PC-3 (cell line): ENCODE data around the gene TPRG1.

Experiments used
- EZH2 ChIP-seq: fragments of 300-600 bp; sonication (generic); IDR thresholded peaks from one replicate; pipeline ENCODE4 v1.6.1; 2017; ENCODE audit warnings: antibody characterized with exemption, mild to moderate bottlenecking, low read length; ENCODE audit not compliant: unreplicated experiment
- TF ChIP-seq, protein P1 (sequence below): fragments of 300-600 bp; sonication (generic); conservative IDR thresholded peaks from 2 replicates; pipeline ENCODE4 v1.5.1; 2017; ENCODE audit warnings: antibody characterized with exemption, low read depth, mild to moderate bottlenecking, low read length

DNA sequence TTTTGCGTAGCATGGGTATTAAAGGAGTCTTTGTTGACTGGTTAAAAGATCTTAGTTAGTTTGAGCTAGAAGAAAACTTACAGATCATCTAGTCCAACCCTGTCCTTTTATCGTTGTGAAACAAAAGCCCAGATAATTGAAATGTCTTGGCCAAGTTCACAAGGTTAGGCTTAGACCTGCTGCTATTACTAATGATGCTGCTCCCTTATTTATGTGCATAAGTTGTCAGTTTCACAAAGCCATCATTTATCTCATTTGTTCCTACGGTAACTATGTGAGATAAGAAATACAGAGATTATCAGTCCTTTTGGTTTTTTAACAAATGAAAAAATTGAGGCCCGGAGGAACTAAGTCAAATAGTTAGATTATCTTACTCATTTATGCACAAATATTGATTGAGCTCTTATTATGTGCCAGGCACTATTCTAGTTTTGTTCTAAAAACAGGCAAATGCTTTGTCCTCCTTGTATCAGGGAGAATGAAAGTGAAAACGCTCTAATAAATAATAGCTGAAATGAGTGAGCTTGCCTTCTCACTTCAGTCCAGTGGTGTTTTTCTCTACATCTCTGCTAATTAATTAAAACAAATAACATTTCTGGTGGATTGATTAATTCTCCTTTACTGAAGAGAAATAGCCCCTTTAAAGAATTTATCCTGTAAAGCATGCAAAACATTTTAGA lies 49.1 kb upstream of the TPRG1 start:
- TF ChIP-seq, protein P1, sequence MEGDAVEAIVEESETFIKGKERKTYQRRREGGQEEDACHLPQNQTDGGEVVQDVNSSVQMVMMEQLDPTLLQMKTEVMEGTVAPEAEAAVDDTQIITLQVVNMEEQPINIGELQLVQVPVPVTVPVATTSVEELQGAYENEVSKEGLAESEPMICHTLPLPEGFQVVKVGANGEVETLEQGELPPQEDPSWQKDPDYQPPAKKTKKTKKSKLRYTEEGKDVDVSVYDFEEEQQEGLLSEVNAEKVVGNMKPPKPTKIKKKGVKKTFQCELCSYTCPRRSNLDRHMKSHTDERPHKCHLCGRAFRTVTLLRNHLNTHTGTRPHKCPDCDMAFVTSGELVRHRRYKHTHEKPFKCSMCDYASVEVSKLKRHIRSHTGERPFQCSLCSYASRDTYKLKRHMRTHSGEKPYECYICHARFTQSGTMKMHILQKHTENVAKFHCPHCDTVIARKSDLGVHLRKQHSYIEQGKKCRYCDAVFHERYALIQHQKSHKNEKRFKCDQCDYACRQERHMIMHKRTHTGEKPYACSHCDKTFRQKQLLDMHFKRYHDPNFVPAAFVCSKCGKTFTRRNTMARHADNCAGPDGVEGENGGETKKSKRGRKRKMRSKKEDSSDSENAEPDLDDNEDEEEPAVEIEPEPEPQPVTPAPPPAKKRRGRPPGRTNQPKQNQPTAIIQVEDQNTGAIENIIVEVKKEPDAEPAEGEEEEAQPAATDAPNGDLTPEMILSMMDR: no peak
- TF ChIP-seq EZH2: no peak
